HuH-7 (cell line): Measurements from ENCODE around the gene RPS6KA1.
A peak's percentile ranks its signal among the peaks of the same experiment; 100 is the strongest.

Experiments used
- DNase-seq: peaks from one replicate; pipeline ENCODE4 v3.0.0; 2011; ENCODE audit warnings: low spot score

The RPS6KA1 gene

DNA sequence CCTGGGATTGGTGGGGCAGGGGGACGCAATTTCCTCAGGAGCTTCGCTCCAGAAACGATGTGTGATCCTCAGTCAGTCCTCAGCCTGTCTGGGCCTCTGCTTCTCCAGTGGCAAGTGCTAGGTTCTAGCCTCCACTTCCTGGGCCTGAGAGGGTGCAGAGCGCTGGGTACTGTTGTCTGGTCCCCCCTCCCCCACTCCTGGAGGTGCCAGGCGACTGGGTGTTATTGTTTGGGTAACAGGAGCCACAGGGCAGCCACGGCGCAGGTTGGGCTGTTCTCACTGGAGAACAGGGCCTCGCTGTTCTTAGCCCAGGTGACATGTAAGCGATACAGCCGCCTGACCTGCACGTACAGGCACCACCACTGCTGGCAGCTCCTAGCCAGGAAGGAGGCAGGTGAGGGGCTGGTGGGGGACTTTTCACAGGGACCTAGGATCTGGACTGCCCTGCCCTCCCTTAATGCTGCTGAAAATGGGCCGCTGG lies 2.1 kb downstream of the RPS6KA1 start:
- DNase-seq = no peak

GRCh38 chr1:26533951-26534509 lies 4.5 kb downstream of the RPS6KA1 start:
- no peak for DNase-seq

GRCh38 chr1:26535201-26535600 lies 5.6 kb downstream of the RPS6KA1 start:
- DNase-seq = no peak

GRCh38 chr1:26536081-26536480 lies 6.5 kb downstream of the RPS6KA1 start:
- no peak for DNase-seq

- no peak for DNase-seq
Measured at GRCh38 chr1:26536521-26536920, 7.0 kb downstream of the RPS6KA1 start.

- no peak for DNase-seq
Measured at GRCh38 chr1:26537951-26538352, 8.4 kb downstream of the RPS6KA1 start.

DNA sequence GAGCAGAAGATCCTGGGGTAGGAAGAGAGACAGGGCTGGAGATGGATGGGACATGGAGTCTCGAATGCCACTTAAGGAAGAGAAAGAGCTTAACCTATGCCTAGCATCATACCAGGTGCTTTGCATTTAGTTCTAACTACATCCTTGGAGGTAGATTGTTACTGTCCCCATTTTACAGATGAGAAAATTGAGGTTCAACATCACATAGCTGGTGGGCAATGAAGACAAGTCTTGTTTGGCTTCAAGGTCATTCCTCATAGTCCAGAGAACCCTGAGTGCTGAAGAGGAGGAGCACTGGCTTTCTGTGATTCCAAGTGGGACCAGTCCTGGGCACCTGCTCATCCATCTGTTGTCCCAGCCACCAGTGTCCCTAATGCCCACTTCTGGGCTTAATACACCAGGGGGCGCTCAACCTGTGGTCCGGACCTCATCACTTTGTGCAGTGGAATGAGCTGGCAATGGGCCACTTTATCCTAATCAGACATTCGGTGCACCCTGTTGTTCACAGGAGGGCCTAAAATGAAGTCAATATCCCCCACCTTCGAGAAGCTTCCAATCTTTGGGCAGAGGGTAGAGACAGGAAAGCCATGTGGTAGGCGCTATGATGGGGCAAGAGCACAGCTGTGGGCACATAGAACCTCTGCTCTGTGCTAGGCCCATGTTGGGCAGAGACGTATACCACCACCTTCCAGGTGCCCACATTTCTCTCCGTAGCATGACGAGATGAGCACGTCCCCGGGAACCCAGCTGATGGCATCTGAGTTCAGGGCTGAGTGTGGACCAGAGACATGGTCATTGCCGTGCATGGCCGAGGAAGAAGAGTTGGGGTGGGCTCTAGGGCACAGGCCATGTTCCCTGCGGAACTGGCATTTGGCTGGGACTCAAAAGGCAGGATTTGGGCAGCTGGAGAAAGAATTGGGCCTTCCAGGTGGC lies 9.2 kb downstream of the RPS6KA1 start:
- DNase-seq = peak; percentile 66

- no peak for DNase-seq
Measured at GRCh38 chr1:26539722-26540121, 10.2 kb downstream of the RPS6KA1 start.

DNA sequence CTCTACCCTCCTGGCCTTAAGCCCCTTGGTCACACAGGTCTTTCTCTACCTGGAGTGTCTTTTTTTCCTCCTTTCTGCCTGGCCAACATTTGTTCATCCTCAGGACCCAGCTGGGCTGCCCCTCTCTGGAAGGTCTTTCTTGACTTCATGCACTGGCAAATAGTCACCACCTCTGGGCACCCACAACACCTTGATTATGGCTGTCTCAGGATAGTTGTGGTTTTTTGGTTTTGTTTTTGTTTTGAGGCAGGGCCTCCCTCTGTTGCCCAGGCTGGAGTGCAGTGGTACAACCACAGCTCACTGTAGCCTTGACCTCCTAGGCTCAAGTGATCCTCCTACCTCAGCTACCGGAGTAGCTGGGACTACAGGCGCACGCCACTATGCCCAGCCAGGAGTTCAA lies 10.8 kb downstream of the RPS6KA1 start:
- DNase-seq = no peak

- no peak for DNase-seq
Measured at GRCh38 chr1:26541431-26541815, 11.9 kb downstream of the RPS6KA1 start.

DNA sequence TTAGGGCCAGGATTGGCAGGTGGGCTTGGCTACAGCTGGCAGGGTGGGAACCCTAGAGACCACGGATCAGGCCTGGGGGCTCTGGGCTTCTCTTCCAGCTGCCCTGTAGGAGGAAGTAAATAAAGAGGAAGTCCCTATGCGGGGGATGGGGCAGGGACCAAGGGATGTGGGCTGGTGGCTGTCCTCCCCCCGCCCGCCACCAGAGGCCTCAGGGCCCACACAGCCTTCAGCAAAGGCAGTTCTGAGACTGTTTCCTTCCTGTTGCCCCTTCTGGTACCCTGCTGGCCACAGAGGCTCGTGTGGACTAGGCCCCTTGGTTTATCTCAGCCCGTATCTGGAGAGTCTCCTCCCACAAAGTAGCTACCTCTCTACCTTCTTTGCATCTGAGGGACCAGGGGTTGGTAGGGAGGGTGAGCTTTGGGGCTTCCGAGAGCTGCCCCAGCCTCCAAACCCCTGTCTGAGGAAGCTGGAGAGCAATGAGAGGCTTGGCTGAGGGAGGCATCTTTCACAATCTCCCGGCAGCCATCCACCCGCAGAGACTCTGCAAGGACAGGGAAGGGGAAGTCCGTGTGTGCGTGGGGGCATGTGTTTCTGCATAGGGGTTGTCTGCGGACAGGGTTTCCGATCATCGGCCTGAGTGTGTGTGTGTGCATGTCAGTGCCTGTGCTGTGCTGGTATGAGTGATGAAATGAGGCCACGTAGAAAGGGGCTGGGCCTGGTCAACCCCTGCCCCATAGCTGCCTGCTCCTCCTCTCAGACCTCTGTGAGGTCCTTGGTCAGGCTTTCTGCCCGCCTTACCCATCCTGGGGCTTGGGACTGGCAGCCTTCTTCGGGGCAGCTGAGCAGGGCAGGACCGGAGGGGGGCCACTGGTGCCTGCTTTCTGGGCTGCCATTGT lies 12.5 kb downstream of the RPS6KA1 start:
- peak; percentile 76 for DNase-seq

GRCh38 chr1:26542771-26543451 lies 13.3 kb downstream of the RPS6KA1 start:
- no peak for DNase-seq

GRCh38 chr1:26543462-26543861 lies 13.9 kb downstream of the RPS6KA1 start:
- DNase-seq = no peak

DNA sequence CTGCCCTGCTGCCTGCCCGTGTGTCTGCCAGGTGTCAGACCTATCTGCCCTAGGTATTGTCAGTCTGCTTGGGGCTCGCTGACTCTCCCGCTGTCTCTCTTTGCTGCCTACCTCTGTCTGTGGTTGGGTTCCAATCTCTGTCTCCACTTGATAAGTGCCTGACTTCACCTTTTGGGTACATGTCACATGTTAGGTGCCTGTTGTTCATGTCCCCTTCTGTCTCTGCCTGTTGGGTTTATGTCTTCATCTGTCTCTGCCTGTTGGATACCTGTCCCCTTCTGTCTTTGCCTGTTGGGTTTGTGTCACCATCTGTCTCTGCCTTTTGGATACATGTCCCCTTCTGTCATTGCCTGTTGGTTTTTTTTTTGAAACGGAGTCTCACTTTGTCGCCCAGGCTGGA lies 14.6 kb downstream of the RPS6KA1 start:
- no peak for DNase-seq

GRCh38 chr1:26545969-26546323 lies 16.4 kb downstream of the RPS6KA1 start:
- no peak for DNase-seq

DNA sequence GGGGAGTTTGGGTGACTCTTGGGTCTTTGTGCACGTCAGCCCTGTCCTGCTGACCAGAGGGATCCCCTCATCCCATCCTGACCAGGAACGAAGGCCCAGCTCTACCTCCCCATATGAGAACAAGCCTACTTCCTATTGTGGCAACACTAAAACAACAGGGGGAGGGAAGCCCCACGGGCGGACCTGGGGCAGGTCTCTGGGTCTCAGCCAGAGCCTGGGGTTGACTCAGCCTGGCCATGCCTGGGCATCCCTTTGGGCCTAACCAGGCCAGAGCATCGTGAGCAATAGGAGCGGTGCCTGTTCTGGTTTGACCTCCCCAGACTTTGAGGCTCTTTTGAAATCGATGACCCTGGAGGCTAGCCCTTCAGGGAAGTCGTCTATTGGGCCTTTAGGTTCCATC lies 16.8 kb downstream of the RPS6KA1 start:
- DNase-seq = no peak

DNA sequence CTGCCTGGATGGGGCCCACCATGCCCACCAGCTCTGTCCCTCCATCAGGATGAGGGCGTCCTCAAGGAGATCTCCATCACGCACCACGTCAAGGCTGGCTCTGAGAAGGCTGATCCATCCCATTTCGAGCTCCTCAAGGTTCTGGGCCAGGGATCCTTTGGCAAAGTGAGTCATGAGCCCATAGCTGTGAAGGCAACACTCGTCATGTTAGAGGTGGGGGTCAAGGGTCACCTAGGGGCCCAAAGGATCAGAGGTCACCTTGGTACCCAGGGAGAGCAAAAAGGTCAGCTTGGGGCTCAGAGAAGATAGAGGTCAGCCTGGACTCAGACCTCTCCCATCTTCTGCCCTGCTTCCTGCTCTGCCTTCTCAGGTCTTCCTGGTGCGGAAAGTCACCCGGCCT lies 17.3 kb downstream of the RPS6KA1 start:
- no peak for DNase-seq

- DNase-seq = no peak
Measured at GRCh38 chr1:26548841-26549240, 19.3 kb downstream of the RPS6KA1 start.

- DNase-seq = no peak
Measured at GRCh38 chr1:26550946-26551345, 21.4 kb downstream of the RPS6KA1 start.

GRCh38 chr1:26552720-26553119 lies 23.2 kb downstream of the RPS6KA1 start:
- no peak for DNase-seq

DNA sequence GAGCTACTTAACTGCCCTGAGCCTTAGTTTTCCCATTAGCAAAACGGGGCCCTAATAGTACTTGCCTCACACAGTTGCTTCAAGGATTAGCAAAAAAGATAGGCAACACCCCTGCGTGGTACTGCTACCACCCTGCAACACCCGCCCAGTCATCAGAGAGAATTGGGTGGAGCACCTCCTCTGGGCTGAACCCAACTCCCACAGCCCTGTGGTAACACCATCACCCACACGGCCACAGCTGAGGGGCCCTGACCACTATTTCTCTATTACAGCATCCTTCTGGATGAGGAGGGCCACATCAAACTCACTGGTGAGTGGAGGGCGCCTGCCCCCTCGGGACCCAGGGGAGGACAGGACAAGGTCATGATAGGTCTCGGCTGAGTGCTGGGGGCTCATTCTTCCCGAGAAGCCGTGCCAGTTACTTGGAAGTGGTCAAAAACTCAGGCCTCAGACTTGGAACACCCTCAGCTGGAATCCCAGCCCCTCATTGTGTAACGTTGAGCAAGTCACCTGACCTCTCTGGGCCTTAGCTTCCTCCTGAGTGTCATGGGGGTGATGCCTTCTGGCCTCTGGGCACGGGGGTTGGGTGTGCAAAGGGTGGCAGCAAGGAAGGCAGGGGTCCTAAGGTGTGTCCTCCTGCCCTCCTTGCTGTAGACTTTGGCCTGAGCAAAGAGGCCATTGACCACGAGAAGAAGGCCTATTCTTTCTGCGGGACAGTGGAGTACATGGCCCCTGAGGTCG lies 24.6 kb downstream of the RPS6KA1 start:
- DNase-seq = no peak
